Cardiac muscle cell (in vitro differentiated cells and primary cell): ENCODE results near the gene MTHFR. TPM values are rescaled to one million over a fixed set of nuclear protein-coding genes. Genes with fewer than 3 reads are reported as not detected.
A peak's percentile ranks its signal among the peaks of the same experiment; 100 is the strongest.

Experiments
- DNase-seq, 2 donors: peaks; one replicate each; pipeline versions ENCODE4 v3.0.0 to v3.0.0-alpha.2; 2010 to 2017; ENCODE audit warnings: low read depth in 1 of 2, low spot score in 1 of 2
- H3K27ac ChIP-seq: fragments of 200-600 bp; sonication (generic); 2 replicates; pipeline ENCODE4 v1.5.1; 2016
- H3K27me3 ChIP-seq: fragments of 200-600 bp; sonication (generic); 2 replicates; pipeline ENCODE4 v1.6.0; 2016; ENCODE audit warnings: control low read depth
- H3K36me3 ChIP-seq: fragments of 200-600 bp; sonication (generic); 2 replicates; pipeline ENCODE4 v1.5.1; 2016; ENCODE audit warnings: control low read depth
- H3K4me1 ChIP-seq: fragments of 200-600 bp; sonication (generic); 2 replicates; pipeline ENCODE4 v1.8.1; 2017; ENCODE audit warnings: low read depth, mild to moderate bottlenecking, mixed run types
- H3K4me3 ChIP-seq: fragments of 200-600 bp; sonication (generic); 2 replicates; pipeline ENCODE4 v1.5.1; 2016; ENCODE audit warnings: mild to moderate bottlenecking
- H3K9me3 ChIP-seq: fragments of 200-600 bp; sonication (generic); 2 replicates; pipeline ENCODE4 v1.5.1; 2017; ENCODE audit warnings: low read depth, mild to moderate bottlenecking, control low read depth
- CTCF ChIP-seq: IDR thresholded peaks from 2 replicates; pipeline ENCODE4 v1.5.1; 2012; ENCODE audit warnings: low read depth, mild to moderate bottlenecking, low read length
- polyA plus RNA-seq: library from polyadenylated mRNA; unstranded; fragments of >200 nt; fragmentation: Nextera tagmentation; extraction: Ambion mirVana; gene quantifications from 2 replicates; pipeline ENCODE4 v1.2.1, GENCODE V29; 2016
- total RNA-seq: library from RNA; depleted of rRNA; stranded (reverse); fragments of >200 nt; gene quantifications from 2 replicates; pipeline ENCODE4 v1.2.3, GENCODE V29; 2016

Gene MTHFR
- total and polyA plus RNA-seq, 2 experiments from 2014 or later = 37.5 to 64.0 TPM

- H3K4me1 ChIP-seq = peaks cover 21% of the 10 kb centered on the region
- peak overlapping the region; percentile 58 for H3K27ac ChIP-seq
- DNase-seq = peak in 1 of 2 donors; percentile 42
Measured at GRCh38 chr1:11752359-11753088, 53.2 kb downstream of the MTHFR start.

GRCh38 chr1:11751087-11751486 lies 54.7 kb downstream of the MTHFR start:
- H3K27me3 ChIP-seq = no peaks in the 10 kb centered on the region
- peaks cover 31% of the 10 kb centered on the region for H3K4me1 ChIP-seq
- no peak for TF ChIP-seq CTCF
- H3K36me3 ChIP-seq = peaks cover 3% of the 10 kb centered on the region
- no peaks in the 10 kb centered on the region for H3K9me3 ChIP-seq
- no peak overlapping the region for H3K27ac ChIP-seq
- no peak overlapping the region for H3K4me3 ChIP-seq
- DNase-seq = no peak

More at GRCh38 chr1:11752359-11753088, 53.2 kb downstream of the MTHFR start:
- no peaks in the 10 kb centered on the region for H3K9me3 ChIP-seq
- peaks cover 3% of the 10 kb centered on the region for H3K36me3 ChIP-seq
- no peak for TF ChIP-seq CTCF
- no peaks in the 10 kb centered on the region for H3K27me3 ChIP-seq
- no peak overlapping the region for H3K4me3 ChIP-seq

GRCh38 chr1:11749996-11750395 lies 55.8 kb downstream of the MTHFR start:
- no peak overlapping the region for H3K4me3 ChIP-seq
- H3K4me1 ChIP-seq = peaks cover 31% of the 10 kb centered on the region
- no peaks in the 10 kb centered on the region for H3K9me3 ChIP-seq
- no peak for DNase-seq
- H3K36me3 ChIP-seq = peaks cover 3% of the 10 kb centered on the region
- no peak overlapping the region for H3K27ac ChIP-seq
- no peak for TF ChIP-seq CTCF
- no peaks in the 10 kb centered on the region for H3K27me3 ChIP-seq

GRCh38 chr1:11749203-11749689 lies 56.5 kb downstream of the MTHFR start:
- TF ChIP-seq CTCF = no peak
- H3K27ac ChIP-seq = no peak overlapping the region
- no peak overlapping the region for H3K4me3 ChIP-seq
- H3K27me3 ChIP-seq = no peaks in the 10 kb centered on the region
- H3K4me1 ChIP-seq = peaks cover 29% of the 10 kb centered on the region
- H3K36me3 ChIP-seq = peaks cover 3% of the 10 kb centered on the region
- H3K9me3 ChIP-seq = no peaks in the 10 kb centered on the region
- peak in 1 of 2 donors; percentile 37 for DNase-seq

- H3K9me3 ChIP-seq = no peaks in the 10 kb centered on the region
- no peaks in the 10 kb centered on the region for H3K27me3 ChIP-seq
- peaks cover 3% of the 10 kb centered on the region for H3K36me3 ChIP-seq
- H3K27ac ChIP-seq = no peak overlapping the region
- no peak overlapping the region for H3K4me3 ChIP-seq
- no peak for DNase-seq
- TF ChIP-seq CTCF = no peak
- peaks cover 22% of the 10 kb centered on the region for H3K4me1 ChIP-seq
Measured at GRCh38 chr1:11748294-11749202, 57.2 kb downstream of the MTHFR start.
